Thyroid gland (tissue), 4 donors: ENCODE results near the gene RADX. TPM values are rescaled to one million over a fixed set of nuclear protein-coding genes. Genes with fewer than 3 reads are reported as not detected.
A peak's percentile ranks its signal among the peaks of the same experiment; 100 is the strongest.

Experiments used
- DNase-seq, 2 donors: peaks; one replicate each; pipeline ENCODE4 v3.0.0-alpha.2; 2019
- H3K27ac ChIP-seq, 3 donors: fragments of 200-600 bp; sonication (generic); 1 replicate in 2 of 3; 2 replicates in 1 of 3; pipeline ENCODE4 v1.5.1; 2016 to 2019; ENCODE audit warnings: mild to moderate bottlenecking in 1 of 3, moderate library complexity in 1 of 3
- H3K27me3 ChIP-seq: fragments of 200-600 bp; sonication (generic); one replicate; pipeline ENCODE4 v1.5.1; 2019
- H3K36me3 ChIP-seq, 2 donors: fragments of 200-600 bp; sonication (generic); one replicate each; pipeline ENCODE4 v1.5.1; 2016 to 2019
- H3K4me1 ChIP-seq, 2 donors: fragments of 200-600 bp; sonication (generic); one replicate each; pipeline ENCODE4 v1.5.1; 2017 to 2019
- H3K4me3 ChIP-seq, 3 donors: fragments of 200-600 bp; sonication (generic); replicated peaks in 1 of 3; 1 replicate in 2 of 3; 2 replicates in 1 of 3; pipeline ENCODE4 v1.5.1; 2016; ENCODE audit warnings: mild to moderate bottlenecking in 1 of 3
- H3K9me3 ChIP-seq: fragments of 200-600 bp; sonication (generic); one replicate; pipeline ENCODE4 v1.5.1; 2017
- POLR2A ChIP-seq, 2 donors: fragments of 450-650 bp; IDR thresholded peaks; one replicate each; pipeline ENCODE4 v1.6.1; 2017; ENCODE audit warnings: antibody characterized with exemption in 2 of 2, mild to moderate bottlenecking in 2 of 2, moderate library complexity in 1 of 2
- WGBS, 2 donors: methylation state at CpG; one replicate each; pipeline ENCODE4 v1.1.5; 2017; 5-methylcytosine and 5-hydroxymethylcytosine counted together
- intact Hi-C: fragments of 100-400 bp; cut with DNase I; formaldehyde crosslinking; loops from one replicate; pipeline ENCODE4 v1.15.1; 2023
- total RNA-seq, 4 donors: library from RNA; depleted of rRNA; stranded (reverse); fragments of >200 nt; gene quantifications; one replicate each; pipeline ENCODE4 v1.2.3, GENCODE V29; 2016
- TF ChIP-seq, protein P1 (sequence below), 6 experiments: fragments of 200-600 bp in 3 of 6; fragments of 450-650 bp in 3 of 6; sonication (generic) in 3 of 6; IDR thresholded peaks; one replicate each; pipeline ENCODE4 v1.5.1; 2016 to 2019; ENCODE audit warnings: antibody characterized with exemption in 6 of 6, mild to moderate bottlenecking in 2 of 6, inconsistent platforms in 1 of 6, moderate library complexity in 1 of 6

The RADX gene
- total RNA-seq, 4 donors from 2014 or later, result 5.5 to 21.0 (median 11.4) TPM

DNA sequence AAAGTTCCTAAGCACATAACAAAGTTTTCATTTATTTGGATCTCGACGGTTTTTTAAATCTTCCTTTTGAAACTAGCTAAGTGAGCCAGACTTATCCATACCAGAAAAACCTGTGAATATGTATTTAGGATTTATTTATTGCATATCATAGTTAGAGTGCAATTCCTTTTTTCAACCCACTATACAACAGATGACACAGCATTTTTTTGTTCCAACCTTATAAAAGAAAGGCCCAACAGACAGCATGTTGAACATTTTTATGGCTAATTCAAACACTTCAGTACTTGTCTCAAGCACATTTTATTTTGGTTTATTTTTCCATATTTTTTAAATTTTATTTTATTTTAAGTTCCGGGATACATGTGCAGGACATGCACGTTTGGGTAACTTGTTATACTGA lies 99.6 kb downstream of the RADX start:
- Histone ChIP-seq H3K36me3 (no peaks in the 10 kb centered on the region), H3K4me3 (no peak overlapping the region), H3K27me3 (peaks cover 4% of the 10 kb centered on the region), H3K27ac (no peak overlapping the region), H3K4me1 (no peaks in the 10 kb centered on the region), H3K9me3 (no peaks in the 10 kb centered on the region)
- TF ChIP-seq, protein P1, sequence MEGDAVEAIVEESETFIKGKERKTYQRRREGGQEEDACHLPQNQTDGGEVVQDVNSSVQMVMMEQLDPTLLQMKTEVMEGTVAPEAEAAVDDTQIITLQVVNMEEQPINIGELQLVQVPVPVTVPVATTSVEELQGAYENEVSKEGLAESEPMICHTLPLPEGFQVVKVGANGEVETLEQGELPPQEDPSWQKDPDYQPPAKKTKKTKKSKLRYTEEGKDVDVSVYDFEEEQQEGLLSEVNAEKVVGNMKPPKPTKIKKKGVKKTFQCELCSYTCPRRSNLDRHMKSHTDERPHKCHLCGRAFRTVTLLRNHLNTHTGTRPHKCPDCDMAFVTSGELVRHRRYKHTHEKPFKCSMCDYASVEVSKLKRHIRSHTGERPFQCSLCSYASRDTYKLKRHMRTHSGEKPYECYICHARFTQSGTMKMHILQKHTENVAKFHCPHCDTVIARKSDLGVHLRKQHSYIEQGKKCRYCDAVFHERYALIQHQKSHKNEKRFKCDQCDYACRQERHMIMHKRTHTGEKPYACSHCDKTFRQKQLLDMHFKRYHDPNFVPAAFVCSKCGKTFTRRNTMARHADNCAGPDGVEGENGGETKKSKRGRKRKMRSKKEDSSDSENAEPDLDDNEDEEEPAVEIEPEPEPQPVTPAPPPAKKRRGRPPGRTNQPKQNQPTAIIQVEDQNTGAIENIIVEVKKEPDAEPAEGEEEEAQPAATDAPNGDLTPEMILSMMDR (IDR thresholded peaks at IDR 0.05), result no peak
- TF ChIP-seq POLR2A (IDR thresholded peaks at IDR 0.05), result no peak
- intact Hi-C loops, result no loop called here
- WGBS, 2 donors, result 81 to 92% methylated on average over 4 of the region's 4 CpGs
- DNase-seq, result no peak

DNA sequence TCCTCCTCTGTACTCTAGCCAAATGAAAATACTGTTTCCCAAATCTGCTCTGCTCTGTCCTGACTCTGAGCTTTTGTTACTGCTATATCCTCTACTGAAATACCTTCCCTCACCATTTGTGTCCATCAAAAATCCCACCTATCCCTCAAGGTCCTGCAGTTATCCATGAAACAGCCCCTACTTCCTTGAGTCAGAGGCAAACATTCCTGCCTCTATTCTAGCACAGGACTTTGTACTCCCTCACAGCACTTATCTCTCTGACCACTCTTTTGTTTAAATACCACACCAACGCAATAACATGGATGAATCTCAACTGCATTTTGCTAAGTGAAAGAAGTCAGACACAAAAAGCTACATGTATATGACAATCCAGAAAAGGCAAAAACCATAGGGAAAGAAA lies 104.2 kb downstream of the RADX start:
- Histone ChIP-seq H3K4me1 (no peaks in the 10 kb centered on the region), H3K36me3 (no peaks in the 10 kb centered on the region), H3K27me3 (peaks cover 4% of the 10 kb centered on the region), H3K9me3 (no peaks in the 10 kb centered on the region), H3K27ac (no peak overlapping the region), H3K4me3 (no peak overlapping the region)
- 86 to 92% methylated on average over 1 of the region's 1 CpG for WGBS, 2 donors
- DNase-seq, result no peak
- TF ChIP-seq, protein P1 (IDR thresholded peaks at IDR 0.05), result no peak
- no peak for TF ChIP-seq POLR2A (IDR thresholded peaks at IDR 0.05)
- intact Hi-C loops, result no loop called here

DNA sequence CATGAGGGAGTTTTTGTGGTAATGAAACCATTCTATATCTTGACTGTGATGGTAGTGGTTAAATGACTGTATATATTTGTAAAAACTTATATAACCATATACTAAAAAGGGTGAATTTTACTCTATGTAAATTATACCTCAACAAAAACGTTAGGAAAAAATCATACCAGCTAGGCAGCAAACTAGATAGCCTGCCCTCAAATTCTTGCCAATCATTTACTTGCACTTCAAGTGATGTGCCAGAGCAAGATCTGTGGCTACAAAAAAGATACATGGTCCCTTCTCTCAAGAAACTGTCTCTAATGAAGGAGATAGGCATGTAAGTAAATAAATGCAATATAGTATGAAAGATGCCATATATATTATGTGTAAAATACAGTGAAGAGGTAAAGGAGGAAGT lies 104.7 kb downstream of the RADX start:
- intact Hi-C loops, result no loop called here
- TF ChIP-seq POLR2A (IDR thresholded peaks at IDR 0.05), result no peak
- TF ChIP-seq, protein P1 (IDR thresholded peaks at IDR 0.05), result no peak
- 67 to 68% methylated on average over 1 of the region's 1 CpG for WGBS, 2 donors
- peaks cover 4% of the 10 kb centered on the region for H3K27me3 ChIP-seq
- no peak overlapping the region for H3K27ac ChIP-seq
- DNase-seq, result no peak
- no peaks in the 10 kb centered on the region for H3K36me3 ChIP-seq
- H3K4me1 ChIP-seq, result no peaks in the 10 kb centered on the region
- no peaks in the 10 kb centered on the region for H3K9me3 ChIP-seq
- no peak overlapping the region for H3K4me3 ChIP-seq

DNA sequence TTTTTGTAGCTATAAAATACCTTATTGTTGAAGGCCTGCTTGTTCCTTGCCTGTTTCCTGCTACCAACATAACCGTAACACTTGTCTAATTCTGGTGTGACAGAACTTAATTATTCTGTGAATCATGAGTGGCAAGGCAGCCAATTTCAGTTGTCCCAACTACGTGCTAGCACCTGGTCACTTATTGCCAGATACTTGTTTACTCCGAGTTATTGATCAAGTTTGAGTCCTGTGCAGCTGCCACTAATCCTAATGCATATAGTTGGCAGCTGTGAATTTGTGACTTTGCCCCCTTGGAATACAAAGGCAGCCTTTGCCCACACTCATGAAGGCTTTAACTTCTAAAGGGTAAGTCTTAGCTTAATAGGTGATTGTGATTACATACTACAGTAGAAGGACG lies 106.9 kb downstream of the RADX start:
- no peak for TF ChIP-seq POLR2A (IDR thresholded peaks at IDR 0.05)
- TF ChIP-seq, protein P1 (IDR thresholded peaks at IDR 0.05), result no peak
- Histone ChIP-seq H3K36me3 (no peaks in the 10 kb centered on the region), H3K27ac (no peak overlapping the region), H3K9me3 (no peaks in the 10 kb centered on the region), H3K27me3 (peaks cover 2% of the 10 kb centered on the region), H3K4me1 (no peaks in the 10 kb centered on the region), H3K4me3 (no peak overlapping the region)
- intact Hi-C loops, result no loop called here
- DNase-seq, result no peak
- 77 to 88% methylated on average over 4 of the region's 4 CpGs for WGBS, 2 donors

DNA sequence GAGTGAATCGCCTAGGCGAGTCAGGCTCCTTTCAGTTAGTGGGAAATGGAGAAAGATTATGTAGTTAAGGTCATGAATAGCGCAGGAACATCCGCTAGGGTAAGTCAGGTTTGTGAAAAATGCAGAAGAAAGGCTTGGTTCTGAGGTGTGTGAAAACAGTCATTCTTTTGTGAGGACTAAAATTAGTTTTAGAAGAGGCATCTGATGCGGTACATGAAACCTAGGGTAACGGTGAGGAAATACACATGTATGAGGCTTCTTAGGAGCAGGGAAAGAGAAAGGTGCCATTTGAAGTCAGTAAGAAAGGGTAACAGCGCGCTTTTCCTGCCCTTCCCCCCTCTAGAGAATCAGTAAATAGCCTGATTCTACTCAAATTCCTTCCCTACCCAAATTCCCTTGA lies 114.2 kb downstream of the RADX start:
- no peaks in the 10 kb centered on the region for H3K9me3 ChIP-seq
- intact Hi-C loops, result no loop called here
- WGBS, 2 donors, result 11 to 12% methylated on average over 8 of the region's 8 CpGs
- no peaks in the 10 kb centered on the region for H3K4me1 ChIP-seq
- no peaks in the 10 kb centered on the region for H3K27me3 ChIP-seq
- no peak for TF ChIP-seq POLR2A (IDR thresholded peaks at IDR 0.05)
- TF ChIP-seq, protein P1 (IDR thresholded peaks at IDR 0.05), result peak in 1 of 6 experiments; percentile 8
- peak overlapping the region; percentile 30 to 53 (median 40) for H3K4me3 ChIP-seq
- DNase-seq, result peak; percentile 2 to 4
- peak overlapping the region; percentile 74 to 88 (median 87) for H3K27ac ChIP-seq
- H3K36me3 ChIP-seq, result no peaks in the 10 kb centered on the region
